WTC11 (cell line): ENCODE measurements around the gene CBX7.

Experiments used
- ATF3 ChIP-seq: sonication (generic); formaldehyde crosslinking; conservative IDR thresholded peaks from 2 replicates; pipeline ENCODE4 v1.8.1; 2022; ENCODE audit warnings: mild to moderate bottlenecking, missing genetic modification reagents
- CBFB ChIP-seq: sonication (generic); formaldehyde crosslinking; IDR thresholded peaks from 2 replicates; pipeline ENCODE4 v1.8.1; 2022; ENCODE audit warnings: mild to moderate bottlenecking, low read depth, missing genetic modification reagents
- CREM ChIP-seq: sonication (generic); formaldehyde crosslinking; IDR thresholded peaks from 2 replicates; pipeline ENCODE4 v1.8.1; 2022; ENCODE audit warnings: mild to moderate bottlenecking, missing genetic modification reagents, moderate library complexity
- CTCF ChIP-seq: fragments of 200-600 bp; IDR thresholded peaks from 2 replicates; pipeline ENCODE4 v1.8.0; 2022; ENCODE audit warnings: antibody characterized with exemption
- KAT7 ChIP-seq: sonication (generic); formaldehyde crosslinking; IDR thresholded peaks from 2 replicates; pipeline ENCODE4 v1.8.1; 2023; ENCODE audit warnings: missing genetic modification reagents, mild to moderate bottlenecking, borderline replicate concordance
- RORB ChIP-seq: fragments of 250-450 bp; sonication (Bioruptor Pico); IDR thresholded peaks from 2 replicates; pipeline ENCODE4 v1.9.0; 2021; ENCODE audit warnings: mild to moderate bottlenecking
- USF1 ChIP-seq: sonication (generic); formaldehyde crosslinking; IDR thresholded peaks from 2 replicates; pipeline ENCODE4 v1.8.0; 2022; ENCODE audit warnings: mild to moderate bottlenecking, missing genetic modification reagents
- ZBTB43 ChIP-seq: sonication (generic); formaldehyde crosslinking; IDR thresholded peaks from 2 replicates; pipeline ENCODE4 v1.8.1; 2023; ENCODE audit warnings: mild to moderate bottlenecking, missing genetic modification reagents

- TF ChIP-seq CTCF, result no peak
- TF ChIP-seq CREM (CRISPR knock-in tag), result no peak
- TF ChIP-seq RORB (CRISPR knock-in tag), result no peak
- no peak for TF ChIP-seq ZBTB43
- no peak for TF ChIP-seq KAT7 (CRISPR knock-in tag)
- no peak for TF ChIP-seq USF1 (CRISPR knock-in tag)
- no peak for TF ChIP-seq CBFB
- TF ChIP-seq ATF3 (CRISPR knock-in tag), result no peak
Measured at GRCh38 chr22:39098576-39098975, 53.9 kb downstream of the CBX7 start.
